Ectodermal cell (in vitro differentiated cells): Measurements from ENCODE around the gene FZD2.
"Not testable (repeated sequence)": the region's sequence is repeated elsewhere in the genome, so short reads cannot be mapped to it uniquely, and the experiment has no call there.

Experiments used
- H3K27ac ChIP-seq: 2 replicates; pipeline ENCODE4 v1.7.0; 2013; ENCODE audit warnings: mild to moderate bottlenecking, low read depth, low read length; ENCODE audit not compliant: insufficient read depth, poor library complexity, severe bottlenecking
- H3K27me3 ChIP-seq: 2 replicates; pipeline ENCODE4 v1.7.0; 2013; ENCODE audit warnings: mild to moderate bottlenecking, low read length; ENCODE audit not compliant: insufficient read depth, control insufficient read depth, poor library complexity, severe bottlenecking
- H3K36me3 ChIP-seq: one replicate; pipeline ENCODE4 v1.7.0; 2013; ENCODE audit warnings: low read length; ENCODE audit not compliant: control insufficient read depth, insufficient read depth
- H3K4me1 ChIP-seq: one replicate; pipeline ENCODE4 v1.7.0; 2013; ENCODE audit warnings: low read length; ENCODE audit not compliant: control insufficient read depth, insufficient read depth
- H3K4me3 ChIP-seq: 2 replicates; pipeline ENCODE4 v1.7.0; 2013; ENCODE audit warnings: low read depth, low read length, control low read depth; ENCODE audit not compliant: insufficient read depth
- H3K9me3 ChIP-seq: 2 replicates; pipeline ENCODE4 v1.7.0; 2013; ENCODE audit warnings: mild to moderate bottlenecking, low read length, moderate library complexity; ENCODE audit not compliant: control insufficient read depth
- WGBS, 2 experiments: methylation state at CpG; one replicate each; pipeline ENCODE4 v1.1.7; 2013; ENCODE audit warnings: missing lambda C conversion rate in 2 of 2; 5-methylcytosine and 5-hydroxymethylcytosine counted together

FZD2 gene

GRCh38 chr17:44578947-44579346 lies 21.7 kb downstream of the FZD2 start:
- no peaks in the 10 kb centered on the region for H3K9me3 ChIP-seq
- no peaks in the 10 kb centered on the region for H3K4me1 ChIP-seq
- no peak overlapping the region for H3K27ac ChIP-seq
- H3K4me3 ChIP-seq = no peak overlapping the region
- no peaks in the 10 kb centered on the region for H3K36me3 ChIP-seq
- H3K27me3 ChIP-seq = no peaks in the 10 kb centered on the region
- WGBS, 2 experiments = 68 to 73% methylated on average over 4 of the region's 4 CpGs

- H3K4me1 ChIP-seq = no peaks in the 10 kb centered on the region
- no peak overlapping the region for H3K4me3 ChIP-seq
These were observed 24.6 kb downstream of the FZD2 start for GRCh38 chr17:44581868-44582267.

GRCh38 chr17:44584443-44584842 lies 27.2 kb downstream of the FZD2 start:
- Histone ChIP-seq H3K36me3 (no peaks in the 10 kb centered on the region), H3K27me3 (no peaks in the 10 kb centered on the region), H3K27ac (no peak overlapping the region), H3K9me3 (no peaks in the 10 kb centered on the region), H3K4me1 (no peaks in the 10 kb centered on the region), H3K4me3 (no peak overlapping the region)
- 86 to 87% methylated on average over 12 of the region's 13 CpGs for WGBS, 2 experiments

More at GRCh38 chr17:44581868-44582267, 24.6 kb downstream of the FZD2 start:
- no peaks in the 10 kb centered on the region for H3K9me3 ChIP-seq
- 89 to 92% methylated on average over 11 of the region's 11 CpGs for WGBS, 2 experiments
- no peaks in the 10 kb centered on the region for H3K36me3 ChIP-seq
- H3K27me3 ChIP-seq = no peaks in the 10 kb centered on the region
- no peak overlapping the region for H3K27ac ChIP-seq

- no peak overlapping the region for H3K4me3 ChIP-seq
- 81 to 83% methylated on average over 7 of the region's 7 CpGs for WGBS, 2 experiments
- H3K4me1 ChIP-seq = no peaks in the 10 kb centered on the region
- no peaks in the 10 kb centered on the region for H3K27me3 ChIP-seq
- H3K27ac ChIP-seq = no peak overlapping the region
- H3K9me3 ChIP-seq = no peaks in the 10 kb centered on the region
- H3K36me3 ChIP-seq = no peaks in the 10 kb centered on the region
These were observed 28.0 kb downstream of the FZD2 start for GRCh38 chr17:44585315-44585714.

GRCh38 chr17:44587339-44587738 lies 30.1 kb downstream of the FZD2 start:
- no peak overlapping the region for H3K27ac ChIP-seq
- WGBS, 2 experiments = 74% methylated on average over 2 of the region's 2 CpGs

GRCh38 chr17:44589316-44590071 lies 32.2 kb downstream of the FZD2 start:
- no peak overlapping the region for H3K27ac ChIP-seq
- H3K9me3 ChIP-seq = no peaks in the 10 kb centered on the region
- 88 to 89% methylated on average over 10 of the region's 10 CpGs for WGBS, 2 experiments
- H3K4me3 ChIP-seq = no peak overlapping the region
- H3K36me3 ChIP-seq = no peaks in the 10 kb centered on the region
- no peaks in the 10 kb centered on the region for H3K4me1 ChIP-seq
- no peaks in the 10 kb centered on the region for H3K27me3 ChIP-seq

More at GRCh38 chr17:44587339-44587738, 30.1 kb downstream of the FZD2 start:
- H3K4me1 ChIP-seq = no peaks in the 10 kb centered on the region
- H3K36me3 ChIP-seq = no peaks in the 10 kb centered on the region
- H3K27me3 ChIP-seq = no peaks in the 10 kb centered on the region
- no peaks in the 10 kb centered on the region for H3K9me3 ChIP-seq
- no peak overlapping the region for H3K4me3 ChIP-seq

GRCh38 chr17:44590072-44590462 lies 32.8 kb downstream of the FZD2 start:
- H3K9me3 ChIP-seq, H3K4me3 ChIP-seq, H3K27me3 ChIP-seq, H3K27ac ChIP-seq, H3K36me3 ChIP-seq, H3K4me1 ChIP-seq: not testable (repeated sequence)
- WGBS, 2 experiments = 80 to 82% methylated on average over 1 of the region's 1 CpG

GRCh38 chr17:44590762-44591161 lies 33.5 kb downstream of the FZD2 start:
- H3K4me1 ChIP-seq, H3K27me3 ChIP-seq, H3K9me3 ChIP-seq, H3K27ac ChIP-seq, H3K4me3 ChIP-seq, H3K36me3 ChIP-seq: not testable (repeated sequence)
- WGBS, 2 experiments = 70 to 74% methylated on average over 2 of the region's 2 CpGs

- Histone ChIP-seq H3K36me3 (no peaks in the 10 kb centered on the region), H3K27ac (no peak overlapping the region), H3K4me3 (no peak overlapping the region), H3K4me1 (no peaks in the 10 kb centered on the region), H3K9me3 (no peaks in the 10 kb centered on the region), H3K27me3 (no peaks in the 10 kb centered on the region)
- 88 to 91% methylated on average over 4 of the region's 4 CpGs for WGBS, 2 experiments
These were observed 33.9 kb downstream of the FZD2 start for GRCh38 chr17:44591206-44591605.

- H3K4me1 ChIP-seq = no peaks in the 10 kb centered on the region
- no peak overlapping the region for H3K27ac ChIP-seq
- no peak overlapping the region for H3K4me3 ChIP-seq
- 76 to 80% methylated on average over 6 of the region's 6 CpGs for WGBS, 2 experiments
- H3K36me3 ChIP-seq = no peaks in the 10 kb centered on the region
- no peaks in the 10 kb centered on the region for H3K9me3 ChIP-seq
- no peaks in the 10 kb centered on the region for H3K27me3 ChIP-seq
These were observed 35.9 kb downstream of the FZD2 start for GRCh38 chr17:44593156-44593555.
